NCI-H187 (cell line): ENCODE measurements around the gene NPTX2.

Experiments used
- DNase-seq, 2 experiments: peaks; one replicate each; lab custom pipeline; 2025; lab: John Stamatoyannopoulos, UW

The NPTX2 gene

GRCh38 chr7:98654524-98655272 is 37.6 kb downstream of the NPTX2 start:
- no peak for DNase-seq

GRCh38 chr7:98655611-98656010 is 38.5 kb downstream of the NPTX2 start:
- no peak for DNase-seq

- no peak for DNase-seq
These were observed 39.8 kb downstream of the NPTX2 start for GRCh38 chr7:98656899-98657298.

- DNase-seq = no peak
These were observed 40.7 kb downstream of the NPTX2 start for GRCh38 chr7:98657736-98658135.

DNA sequence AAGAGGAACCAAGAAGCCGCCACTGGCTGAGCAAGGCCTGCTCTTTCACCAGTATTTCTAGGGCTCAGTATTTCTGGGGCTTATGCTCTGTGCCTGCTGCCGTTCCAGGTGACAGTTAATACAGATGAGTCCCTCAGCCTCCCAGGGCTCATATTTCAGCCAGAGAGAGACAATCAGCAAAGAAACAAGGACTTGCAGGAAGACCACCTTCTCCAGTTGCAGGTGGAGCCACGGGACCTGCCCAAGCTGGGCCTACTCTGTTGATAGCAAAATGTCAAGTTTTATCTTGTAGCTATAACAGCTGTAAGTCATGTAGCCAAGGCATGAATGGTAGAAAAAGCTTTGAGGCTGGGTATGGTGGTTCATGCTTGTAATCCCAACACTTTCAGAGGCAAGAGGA is 42.7 kb downstream of the NPTX2 start:
- DNase-seq = no peak

DNA sequence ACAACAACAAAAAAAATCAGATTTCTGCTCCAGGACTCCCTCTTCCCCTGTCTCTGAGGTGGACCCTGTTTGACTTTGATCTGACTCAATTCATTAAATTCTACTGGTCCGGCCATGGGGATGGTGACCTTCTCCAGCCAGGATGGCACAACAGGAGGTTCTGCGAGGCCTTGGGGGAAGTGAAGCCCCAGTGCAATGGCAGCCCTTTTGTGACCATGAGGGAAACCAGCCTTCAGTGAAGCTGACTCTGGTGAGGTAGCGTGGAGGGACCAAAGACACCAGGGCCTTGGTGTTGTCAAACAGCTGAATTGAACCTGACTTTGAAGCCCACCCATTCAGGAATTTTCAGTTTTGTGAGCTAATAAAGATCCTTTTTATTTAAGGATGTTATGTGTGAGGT is 44.5 kb downstream of the NPTX2 start:
- DNase-seq = no peak

GRCh38 chr7:98662289-98662688 is 45.2 kb downstream of the NPTX2 start:
- no peak for DNase-seq

GRCh38 chr7:98664882-98665281 is 47.8 kb downstream of the NPTX2 start:
- DNase-seq = no peak

- DNase-seq = no peak
These were observed 51.2 kb downstream of the NPTX2 start for GRCh38 chr7:98668255-98668654.

DNA sequence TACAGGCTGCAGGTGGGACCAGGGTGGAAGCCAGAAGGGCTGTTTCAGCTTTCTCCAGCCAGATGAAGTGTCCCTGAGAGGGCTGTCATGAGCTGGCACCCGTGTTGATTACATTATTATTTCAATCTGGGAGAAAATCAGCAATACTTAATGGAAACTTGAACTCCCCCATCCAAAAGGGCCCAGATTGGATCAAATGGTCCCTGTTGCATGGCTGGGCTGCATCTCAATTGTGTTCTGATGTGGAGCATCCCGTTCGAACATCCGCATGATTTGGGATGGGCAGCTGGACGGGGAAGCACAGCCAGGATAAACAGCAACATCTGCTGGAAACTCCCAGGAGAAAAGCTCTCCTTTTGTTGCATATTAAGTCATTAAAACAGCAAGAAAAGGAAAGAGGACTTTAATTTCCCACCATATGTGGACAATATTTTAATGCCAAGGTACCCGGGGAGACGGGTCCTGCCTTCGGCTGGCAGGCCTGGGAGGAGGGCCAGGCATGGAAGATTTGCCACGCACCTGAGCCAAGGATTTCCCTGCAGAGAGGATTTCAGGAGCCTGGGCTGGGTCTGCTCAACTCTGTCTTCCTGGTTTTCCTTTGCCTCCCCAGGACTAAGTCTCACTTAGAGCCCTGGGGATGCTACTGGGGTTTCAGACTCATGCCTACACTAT is 52.4 kb downstream of the NPTX2 start:
- DNase-seq = no peak

GRCh38 chr7:98670186-98670585 is 53.1 kb downstream of the NPTX2 start:
- no peak for DNase-seq

DNA sequence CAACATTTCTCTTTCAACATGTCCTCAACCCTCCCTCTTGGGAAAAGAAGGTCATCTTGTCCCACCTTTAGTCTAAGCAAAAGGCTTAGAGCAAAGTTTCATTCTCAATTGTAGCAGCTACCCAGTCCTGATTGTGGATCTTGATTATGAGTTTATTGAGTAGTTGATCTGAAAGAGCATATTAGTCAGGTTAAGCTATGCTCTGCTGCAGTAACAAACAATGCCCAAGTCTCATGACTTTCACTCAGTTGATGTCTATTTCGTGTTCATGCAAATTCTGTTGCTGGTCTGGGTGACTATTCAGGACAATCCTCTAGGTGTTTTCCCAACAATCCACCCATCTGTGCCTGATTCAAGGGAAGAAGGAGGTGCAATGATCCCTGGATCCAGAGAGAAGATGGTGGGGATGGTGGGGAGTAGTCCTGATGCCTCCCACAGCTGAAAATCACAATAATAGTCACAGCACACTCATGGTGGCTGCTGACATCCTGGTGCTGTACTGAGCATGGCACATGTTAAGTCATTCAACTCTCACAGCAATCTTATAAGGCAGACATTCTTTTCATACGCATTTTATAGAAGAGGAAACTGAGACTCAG is 54.7 kb downstream of the NPTX2 start:
- no peak for DNase-seq

DNA sequence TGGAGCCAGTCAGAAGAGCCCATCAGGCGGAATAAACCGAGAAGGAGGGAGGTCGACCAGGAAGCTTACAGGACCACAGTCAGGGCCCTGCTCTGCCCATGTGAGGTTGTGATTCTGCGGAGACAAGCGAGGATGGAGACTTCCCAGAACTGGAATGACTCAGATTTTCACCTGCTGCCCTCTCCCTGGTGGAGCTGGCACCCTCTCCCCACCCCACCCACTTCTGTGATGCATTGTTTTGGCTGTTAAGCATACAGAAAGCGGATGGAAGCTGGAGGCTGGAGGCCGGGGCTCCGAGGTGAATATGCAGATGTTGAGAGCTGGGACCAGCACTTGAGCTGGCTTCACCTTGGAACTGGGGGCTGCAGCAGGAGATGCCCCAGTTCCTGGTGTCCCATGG is 57.4 kb downstream of the NPTX2 start:
- DNase-seq = no peak

GRCh38 chr7:98674881-98675280 is 57.8 kb downstream of the NPTX2 start:
- DNase-seq = no peak

DNA sequence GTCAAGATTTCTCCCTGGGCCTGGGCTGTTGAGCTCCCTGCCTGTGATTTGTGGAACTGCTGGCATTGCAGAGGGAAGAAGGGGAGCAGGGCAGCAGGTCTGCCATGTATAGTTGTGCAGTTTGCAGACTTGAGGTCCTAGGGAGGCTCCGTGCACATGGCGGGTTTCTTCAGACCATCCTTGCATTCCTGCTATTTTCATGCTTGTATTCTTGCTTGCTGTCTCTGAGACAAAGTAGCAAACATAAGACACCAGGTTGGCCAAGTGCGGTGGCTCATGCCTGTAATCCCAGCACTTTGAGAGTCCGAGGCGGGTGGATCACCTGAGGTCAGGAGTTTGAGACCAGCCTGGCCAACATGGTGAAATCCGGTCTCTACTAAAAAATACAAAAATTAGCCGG is 61.1 kb downstream of the NPTX2 start:
- no peak for DNase-seq
